ENCODE data around the gene PRMT1. TPM values are rescaled to one million over a fixed set of nuclear protein-coding genes. Genes with fewer than 3 reads are reported as not detected.

The PRMT1 gene
- total RNA-seq, 3 donors from 2014 or later (not counting 1 experiment from before 2014, with no cell fraction given): 77.0 to 92.5 (median 78.2) TPM

GRCh38 chr19:49651029-49651819 is 25.8 kb upstream of the PRMT1 start:
- peaks cover 21% of the 10 kb centered on the region for H3K4me1 ChIP-seq (ENCODE audit: control insufficient read depth, insufficient read depth, low read length)
- no peaks in the 10 kb centered on the region for H3K9me3 Mint-ChIP-seq
- no peaks in the 10 kb centered on the region for H3K27me3 ChIP-seq (ENCODE audit: control insufficient read depth, insufficient read depth, low read length)
- WGBS (ENCODE audit: insufficient coverage): 98% methylated on average over 69 of the region's 72 CpGs
- H3K4me1 Mint-ChIP-seq: peaks cover 14 to 20% of the 10 kb centered on the region in 2 donors
- TF ChIP-seq CTCF (IDR thresholded peaks at IDR 0.05): no peak
- H3K4me3 ChIP-seq (ENCODE audit: low read length): no peak overlapping the region
- H3K36me3 Mint-ChIP-seq: no peaks in the 10 kb centered on the region
- DNase-seq: no peak
- no peak overlapping the region for H3K4me3 Mint-ChIP-seq
- no peak overlapping the region for H3K27ac ChIP-seq (ENCODE audit: low read length)
- H3K27me3 Mint-ChIP-seq (ENCODE audit: low read depth in 2 of 2): no peaks in the 10 kb centered on the region
- intact Hi-C loops (cut with micrococcal nuclease): no loop called here
- no peak for ATAC-seq
- no peaks in the 10 kb centered on the region for H3K9me3 ChIP-seq (ENCODE audit: control insufficient read depth, insufficient read depth, low read length)
- no peak overlapping the region for H3K27ac Mint-ChIP-seq
- H3K36me3 ChIP-seq (ENCODE audit: control insufficient read depth, insufficient read depth, low read length): peaks cover 60% of the 10 kb centered on the region

GRCh38 chr19:49651820-49652550 is 25.1 kb upstream of the PRMT1 start:
- Mint-ChIP-seq H3K27ac (no peak overlapping the region), H3K4me3 (no peak overlapping the region), H3K36me3 (no peaks in the 10 kb centered on the region), H3K9me3 (no peaks in the 10 kb centered on the region), H3K4me1 (peaks cover 20 to 26% of the 10 kb centered on the region in 2 donors), H3K27me3 (ENCODE audit: low read depth in 2 of 2) (no peaks in the 10 kb centered on the region)
- WGBS (ENCODE audit: insufficient coverage): 98% methylated on average over 110 of the region's 110 CpGs
- DNase-seq (no peak), ATAC-seq (no peak)
- H3K4me1 ChIP-seq (ENCODE audit: control insufficient read depth, insufficient read depth, low read length): peaks cover 28% of the 10 kb centered on the region
- no peaks in the 10 kb centered on the region for H3K9me3 ChIP-seq (ENCODE audit: control insufficient read depth, insufficient read depth, low read length)
- no peak overlapping the region for H3K4me3 ChIP-seq (ENCODE audit: low read length)
- no peaks in the 10 kb centered on the region for H3K27me3 ChIP-seq (ENCODE audit: control insufficient read depth, insufficient read depth, low read length)
- no peak for TF ChIP-seq CTCF (IDR thresholded peaks at IDR 0.05)
- no peak overlapping the region for H3K27ac ChIP-seq (ENCODE audit: low read length)
- peaks cover 60% of the 10 kb centered on the region for H3K36me3 ChIP-seq (ENCODE audit: control insufficient read depth, insufficient read depth, low read length)
- intact Hi-C loops (cut with micrococcal nuclease): no loop called here

- Mint-ChIP-seq H3K36me3 (no peaks in the 10 kb centered on the region), H3K9me3 (no peaks in the 10 kb centered on the region), H3K4me1 (peaks cover 20 to 30% of the 10 kb centered on the region in 2 donors), H3K4me3 (no peak overlapping the region), H3K27me3 (ENCODE audit: low read depth in 2 of 2) (no peaks in the 10 kb centered on the region), H3K27ac (no peak overlapping the region)
- no peak for ATAC-seq
- H3K9me3 ChIP-seq (ENCODE audit: control insufficient read depth, insufficient read depth, low read length): no peaks in the 10 kb centered on the region
- H3K27me3 ChIP-seq (ENCODE audit: control insufficient read depth, insufficient read depth, low read length): no peaks in the 10 kb centered on the region
- DNase-seq: no peak
- no peak for TF ChIP-seq CTCF (IDR thresholded peaks at IDR 0.05)
- H3K27ac ChIP-seq (ENCODE audit: low read length): no peak overlapping the region
- peaks cover 65% of the 10 kb centered on the region for H3K36me3 ChIP-seq (ENCODE audit: control insufficient read depth, insufficient read depth, low read length)
- no peak overlapping the region for H3K4me3 ChIP-seq (ENCODE audit: low read length)
- peaks cover 28% of the 10 kb centered on the region for H3K4me1 ChIP-seq (ENCODE audit: control insufficient read depth, insufficient read depth, low read length)
- WGBS (ENCODE audit: insufficient coverage): 98% methylated on average over 58 of the region's 58 CpGs
- intact Hi-C loops (cut with micrococcal nuclease): no loop called here
Observed at GRCh38 chr19:49652551-49653465, 24.3 kb upstream of the PRMT1 start.
